A673 (cell line): Measurements from ENCODE around the gene RALGPS1. TPM values are rescaled to one million over a fixed set of nuclear protein-coding genes. Genes with fewer than 3 reads are reported as not detected.
A peak's percentile ranks its signal among the peaks of the same experiment; 100 is the strongest.

ENCODE experiments used
- BruUV-seq: library from RNA; stranded (reverse); fragments of 400-500 nt; replicated peaks from 2 replicates; lab custom pipeline; 2021; lab: Mats Ljungman, UMichigan
- CTCF ChIA-PET: fragments of 300-600 bp; sonication (Branson Sonifier 250); formaldehyde crosslinking; loops from one replicate; lab custom pipeline; 2022; ENCODE audit warnings: antibody characterized with exemption; lab: Charles Lee
- POLR2A ChIA-PET: fragments of 300-600 bp; sonication (Branson Sonifier 250); formaldehyde crosslinking; loops from one replicate; lab custom pipeline; 2022; ENCODE audit warnings: antibody characterized with exemption; ENCODE audit not compliant: low non-redundant PET; lab: Charles Lee
- DNase-seq: peaks from one replicate; pipeline ENCODE4 v3.0.0-alpha.2; 2015; ENCODE audit warnings: low spot score
- H3K27ac ChIP-seq: fragments of 200-600 bp; sonication (generic); 2 replicates; pipeline ENCODE4 v1.5.1; 2016; ENCODE audit warnings: mixed run types, low read depth, mild to moderate bottlenecking, mixed read lengths, antibody characterized with exemption, low read length; ENCODE audit not compliant: poor library complexity, severe bottlenecking
- H3K27me3 ChIP-seq: fragments of 200-600 bp; sonication (generic); replicated peaks from 2 replicates; pipeline ENCODE4 v1.6.1; 2017; ENCODE audit warnings: mixed run types, low read depth, mild to moderate bottlenecking, mixed read lengths, antibody characterized with exemption, low read length; ENCODE audit not compliant: insufficient read depth, poor library complexity
- H3K36me3 ChIP-seq: fragments of 200-600 bp; sonication (generic); 2 replicates; pipeline ENCODE4 v1.6.1; 2016; ENCODE audit warnings: mixed run types, mild to moderate bottlenecking, mixed read lengths, antibody characterized with exemption, low read length; ENCODE audit not compliant: insufficient read depth, poor library complexity, severe bottlenecking
- H3K4me1 ChIP-seq: fragments of 200-600 bp; sonication (generic); 2 replicates; pipeline ENCODE4 v1.6.1; 2017; ENCODE audit warnings: mixed run types, mild to moderate bottlenecking, mixed read lengths, antibody characterized with exemption, low read length; ENCODE audit not compliant: insufficient read depth, poor library complexity, severe bottlenecking
- H3K4me3 ChIP-seq: fragments of 200-600 bp; sonication (generic); 2 replicates; pipeline ENCODE4 v1.5.1; 2016; ENCODE audit warnings: low read depth, mixed run types, mild to moderate bottlenecking, mixed read lengths, low read length; ENCODE audit not compliant: poor library complexity, severe bottlenecking
- H3K9me3 ChIP-seq: fragments of 200-600 bp; sonication (generic); 2 replicates; pipeline ENCODE4 v1.6.1; 2016; ENCODE audit warnings: mixed run types, low read depth, mild to moderate bottlenecking, mixed read lengths, antibody characterized with exemption, low read length; ENCODE audit not compliant: poor library complexity, severe bottlenecking
- CTCF ChIP-seq: fragments of 300-800, 200-600 bp; sonication (generic); conservative IDR thresholded peaks from 2 replicates; pipeline ENCODE4 v1.5.1; 2017; ENCODE audit warnings: low read depth, mild to moderate bottlenecking, antibody characterized with exemption, low read length, moderate library complexity, mixed read lengths
- EZH2 ChIP-seq: fragments of 200-600 bp; sonication (generic); IDR thresholded peaks from 2 replicates; pipeline ENCODE4 v1.6.1; 2017; ENCODE audit warnings: borderline replicate concordance, low read depth, mild to moderate bottlenecking, mixed read lengths, antibody characterized with exemption, low read length; ENCODE audit not compliant: poor library complexity, severe bottlenecking
- intact Hi-C: fragments of 100-400 bp; cut with micrococcal nuclease; formaldehyde crosslinking; loops from one replicate; pipeline ENCODE4 v1.10.0; 2022; ENCODE audit not compliant: unreplicated experiment
- total RNA-seq: library from RNA; stranded (reverse); gene quantifications from 2 replicates; pipeline ENCODE4 v1.2.3, GENCODE V29; 2021

The RALGPS1 gene
- total RNA-seq, 1 experiment from 2014 or later, result 3.9 TPM

GRCh38 chr9:126956917-126957686, 42.5 kb downstream of the RALGPS1 start:
- Histone ChIP-seq H3K9me3 (no peaks in the 10 kb centered on the region), H3K27ac (peak overlapping the region; percentile 62), H3K4me3 (no peak overlapping the region), H3K4me1 (peaks cover 12% of the 10 kb centered on the region), H3K36me3 (no peaks in the 10 kb centered on the region), H3K27me3 (no peaks in the 10 kb centered on the region)
- peak; percentile 90 for DNase-seq
- ChIA-PET CTCF (interaction anchor here (1.2 kb wide), 1 partner anchor 16 kb away, joined by 4 read pairs; no protein-coding TSS in a partner anchor), POLR2A (interaction anchor here (0.6 kb wide), 2 partner anchors 228 to 442 kb away, joined by 3 read pairs; no protein-coding TSS in a partner anchor)
- intact Hi-C loops, result no loop called here
- BruUV-seq, result no TSS peak
- TF ChIP-seq CTCF, result no peak

GRCh38 chr9:126957687-126958053, 43.1 kb downstream of the RALGPS1 start:
- intact Hi-C loops, result no loop called here
- no peak for TF ChIP-seq EZH2
- no peak for TF ChIP-seq CTCF
- Histone ChIP-seq H3K9me3 (no peaks in the 10 kb centered on the region), H3K27ac (peak overlapping the region; percentile 62), H3K36me3 (no peaks in the 10 kb centered on the region), H3K27me3 (no peaks in the 10 kb centered on the region), H3K4me1 (peaks cover 12% of the 10 kb centered on the region), H3K4me3 (no peak overlapping the region)
- BruUV-seq, result no TSS peak
- CTCF ChIA-PET, result interaction anchor here (1.2 kb wide), 1 partner anchor 17 kb away, joined by 4 read pairs; no protein-coding TSS in a partner anchor
- POLR2A ChIA-PET, result interaction anchor here (0.6 kb wide), 1 partner anchor 228 kb away, joined by 3 read pairs; no protein-coding TSS in a partner anchor
- DNase-seq, result peak; percentile 59

GRCh38 chr9:126959336-126959735, 44.8 kb downstream of the RALGPS1 start:
- no peak overlapping the region for H3K4me3 ChIP-seq
- no TSS peak for BruUV-seq
- DNase-seq, result no peak
- H3K27ac ChIP-seq, result no peak overlapping the region
- CTCF ChIA-PET, result interaction anchor here (0.7 kb wide), 1 partner anchor 22 kb away, joined by 5 read pairs; no protein-coding TSS in a partner anchor
- no peaks in the 10 kb centered on the region for H3K9me3 ChIP-seq
- H3K36me3 ChIP-seq, result no peaks in the 10 kb centered on the region
- TF ChIP-seq CTCF, result no peak
- no peak for TF ChIP-seq EZH2
- H3K4me1 ChIP-seq, result peaks cover 12% of the 10 kb centered on the region
- no peaks in the 10 kb centered on the region for H3K27me3 ChIP-seq
- intact Hi-C loops, result no loop called here
- POLR2A ChIA-PET, result no interaction called here
